OCI-LY3 (cell line): ENCODE measurements around the gene MACROD1.

Experiments used
- H2AFZ ChIP-seq: fragments of 200-600, 300-600 bp; shearing (Covaris generic); 2 replicates; pipeline ENCODE4 v1.6.0; 2014; ENCODE audit warnings: antibody characterized with exemption, low read depth, low read length
- H3K27ac ChIP-seq: fragments of 200-600, 300-600 bp; sonication (generic); 2 replicates; pipeline ENCODE4 v1.5.1; 2014; ENCODE audit warnings: mild to moderate bottlenecking, low read length, moderate library complexity, mixed read lengths
- H3K27me3 ChIP-seq: fragments of 200-600, 300-600 bp; sonication (generic); 2 replicates; pipeline ENCODE4 v1.6.1; 2014; ENCODE audit warnings: low read depth, low read length, mixed read lengths
- H3K36me3 ChIP-seq: fragments of 200-600, 300-600 bp; sonication (generic); replicated peaks from 2 replicates; pipeline ENCODE3; 2014; ENCODE audit warnings: low read depth, low read length, mixed read lengths
- H3K4me1 ChIP-seq: fragments of 300-600, 200-600 bp; sonication (generic); 2 replicates; pipeline ENCODE4 v1.6.1; 2014; ENCODE audit warnings: low read length, mixed read lengths
- H3K4me2 ChIP-seq: fragments of 200-600, 300-600 bp; sonication (generic); 2 replicates; pipeline ENCODE4 v1.6.1; 2014; ENCODE audit warnings: low read length, mixed read lengths
- H3K4me3 ChIP-seq: fragments of 300-600, 200-600 bp; sonication (generic); 2 replicates; pipeline ENCODE4 v1.5.1; 2014; ENCODE audit warnings: antibody characterized with exemption, mild to moderate bottlenecking, low read length, moderate library complexity
- H3K79me2 ChIP-seq: fragments of 300-600, 200-600 bp; shearing (Covaris generic); 2 replicates; pipeline ENCODE4 v1.6.1; 2014; ENCODE audit warnings: mild to moderate bottlenecking, low read length, mixed read lengths
- H3K9ac ChIP-seq: fragments of 300-600, 200-600 bp; shearing (Covaris generic); 2 replicates; pipeline ENCODE4 v1.6.0; 2014; ENCODE audit warnings: mild to moderate bottlenecking, low read length, moderate library complexity
- H3K9me3 ChIP-seq: fragments of 200-600, 300-600 bp; shearing (Covaris generic); 2 replicates; pipeline ENCODE4 v1.6.1; 2014; ENCODE audit warnings: low read length, mixed read lengths; ENCODE audit not compliant: insufficient read depth
- H4K20me1 ChIP-seq: fragments of 200-600, 300-600 bp; sonication (generic); 2 replicates; pipeline ENCODE4 v1.6.1; 2016; ENCODE audit warnings: low read length, mixed read lengths; ENCODE audit not compliant: insufficient read depth
- EZH2phosphoT487 ChIP-seq: fragments of 200-600 bp; shearing (Covaris generic); IDR thresholded peaks from 2 replicates; pipeline ENCODE4 v1.6.1; 2018; ENCODE audit warnings: antibody characterized with exemption, mixed run types, low read depth
- TF ChIP-seq, protein P1 (sequence below): fragments of 200-600, 300-600 bp; sonication (generic); IDR thresholded peaks from 2 replicates; pipeline ENCODE4 v1.5.1; 2014; ENCODE audit warnings: antibody characterized with exemption, low read length, low read depth

MACROD1 gene

GRCh38 chr11:64178203-64178602, 12.3 kb upstream of the MACROD1 start:
- H3K4me2 ChIP-seq: peak overlapping the region; percentile 42
- TF ChIP-seq EZH2phosphoT487: no peak
- TF ChIP-seq, protein P1, sequence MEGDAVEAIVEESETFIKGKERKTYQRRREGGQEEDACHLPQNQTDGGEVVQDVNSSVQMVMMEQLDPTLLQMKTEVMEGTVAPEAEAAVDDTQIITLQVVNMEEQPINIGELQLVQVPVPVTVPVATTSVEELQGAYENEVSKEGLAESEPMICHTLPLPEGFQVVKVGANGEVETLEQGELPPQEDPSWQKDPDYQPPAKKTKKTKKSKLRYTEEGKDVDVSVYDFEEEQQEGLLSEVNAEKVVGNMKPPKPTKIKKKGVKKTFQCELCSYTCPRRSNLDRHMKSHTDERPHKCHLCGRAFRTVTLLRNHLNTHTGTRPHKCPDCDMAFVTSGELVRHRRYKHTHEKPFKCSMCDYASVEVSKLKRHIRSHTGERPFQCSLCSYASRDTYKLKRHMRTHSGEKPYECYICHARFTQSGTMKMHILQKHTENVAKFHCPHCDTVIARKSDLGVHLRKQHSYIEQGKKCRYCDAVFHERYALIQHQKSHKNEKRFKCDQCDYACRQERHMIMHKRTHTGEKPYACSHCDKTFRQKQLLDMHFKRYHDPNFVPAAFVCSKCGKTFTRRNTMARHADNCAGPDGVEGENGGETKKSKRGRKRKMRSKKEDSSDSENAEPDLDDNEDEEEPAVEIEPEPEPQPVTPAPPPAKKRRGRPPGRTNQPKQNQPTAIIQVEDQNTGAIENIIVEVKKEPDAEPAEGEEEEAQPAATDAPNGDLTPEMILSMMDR: no peak
- H3K27me3 ChIP-seq: no peaks in the 10 kb centered on the region
- no peak overlapping the region for H2AFZ ChIP-seq
- 0 out of 2 replicates have a peak overlapping the region, but pooled peaks have one; percentile 23 for H3K4me3 ChIP-seq
- peaks cover 25% of the 10 kb centered on the region for H3K36me3 ChIP-seq
- H3K79me2 ChIP-seq: peaks cover 1% of the 10 kb centered on the region
- peaks cover 26% of the 10 kb centered on the region for H3K4me1 ChIP-seq
- H3K27ac ChIP-seq: peak overlapping the region; percentile 25; the same call in 1 of the 2 replicates
- no peaks in the 10 kb centered on the region for H4K20me1 ChIP-seq
- no peak overlapping the region for H3K9ac ChIP-seq
- H3K9me3 ChIP-seq: peaks cover 13% of the 10 kb centered on the region; the same call in 1 of the 2 replicates

DNA sequence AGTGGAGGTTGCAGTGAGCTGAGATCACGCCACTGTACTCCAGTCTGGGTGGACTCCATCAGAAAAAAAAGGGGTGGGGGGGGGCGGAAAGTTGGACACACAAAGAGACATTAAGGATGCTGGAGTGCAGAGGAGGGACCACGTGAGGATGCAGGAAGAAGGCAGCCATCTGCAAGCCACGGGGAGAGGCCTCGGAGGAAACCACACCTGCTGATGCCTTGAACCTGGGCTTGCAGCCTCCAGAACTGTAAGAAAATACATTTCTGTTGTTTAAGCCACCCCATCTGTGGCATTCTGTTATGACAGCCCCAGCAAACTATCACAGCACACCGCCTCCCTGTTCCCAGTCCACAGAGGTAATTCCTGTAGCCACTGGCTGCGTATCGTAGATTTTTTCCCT, 10.8 kb upstream of the MACROD1 start:
- Histone ChIP-seq H3K4me1 (peaks cover 23% of the 10 kb centered on the region), H3K79me2 (no peaks in the 10 kb centered on the region), H3K36me3 (peaks cover 25% of the 10 kb centered on the region), H3K27ac (no peak overlapping the region), H2AFZ (no peak overlapping the region), H3K9ac (no peak overlapping the region), H3K27me3 (no peaks in the 10 kb centered on the region), H3K4me3 (no peak overlapping the region), H3K4me2 (no peak overlapping the region), H3K9me3 (peaks cover 13% of the 10 kb centered on the region; the same call in 1 of the 2 replicates), H4K20me1 (no peaks in the 10 kb centered on the region)
- TF ChIP-seq, protein P1: no peak
- TF ChIP-seq EZH2phosphoT487: no peak

GRCh38 chr11:64173616-64174355, 7.9 kb upstream of the MACROD1 start:
- Histone ChIP-seq H3K79me2 (no peaks in the 10 kb centered on the region), H3K4me1 (peaks cover 16% of the 10 kb centered on the region), H4K20me1 (no peaks in the 10 kb centered on the region), H3K9ac (no peak overlapping the region), H3K27me3 (no peaks in the 10 kb centered on the region), H2AFZ (no peak overlapping the region), H3K4me2 (no peak overlapping the region), H3K36me3 (peaks cover 14% of the 10 kb centered on the region), H3K27ac (no peak overlapping the region), H3K4me3 (no peak overlapping the region), H3K9me3 (peaks cover 11% of the 10 kb centered on the region; the same call in 1 of the 2 replicates)
- no peak for TF ChIP-seq EZH2phosphoT487
- TF ChIP-seq, protein P1: no peak

- no peak overlapping the region for H3K4me2 ChIP-seq
- no peaks in the 10 kb centered on the region for H3K79me2 ChIP-seq
- peaks cover 9% of the 10 kb centered on the region; the same call in 1 of the 2 replicates for H3K9me3 ChIP-seq
- no peaks in the 10 kb centered on the region for H4K20me1 ChIP-seq
- peaks cover 10% of the 10 kb centered on the region for H3K36me3 ChIP-seq
- no peak overlapping the region for H3K4me3 ChIP-seq
- H2AFZ ChIP-seq: no peak overlapping the region
- H3K9ac ChIP-seq: no peak overlapping the region
- H3K27ac ChIP-seq: no peak overlapping the region
- peaks cover under 1% of the 10 kb centered on the region; the same call in 1 of the 2 replicates for H3K4me1 ChIP-seq
- H3K27me3 ChIP-seq: no peaks in the 10 kb centered on the region
- TF ChIP-seq EZH2phosphoT487: no peak
- TF ChIP-seq, protein P1: no peak
Observed at GRCh38 chr11:64170419-64170818, 4.5 kb upstream of the MACROD1 start.
